GM23248 (cell line): ENCODE measurements around the gene MINK1.

Experiments
- EZH2 ChIP-seq: fragments of 200-600 bp; sonication (generic); IDR thresholded peaks from 2 replicates; pipeline ENCODE4 v1.6.1; 2018; ENCODE audit warnings: antibody characterized with exemption, mild to moderate bottlenecking; ENCODE audit not compliant: insufficient read depth, poor library complexity, severe bottlenecking
- EZH2phosphoT487 ChIP-seq: fragments of 200-600 bp; sonication (generic); IDR thresholded peaks from 2 replicates; pipeline ENCODE4 v1.6.1; 2018; ENCODE audit warnings: antibody characterized with exemption, moderate library complexity, mild to moderate bottlenecking, low read depth; ENCODE audit not compliant: insufficient read depth

- no peak for TF ChIP-seq EZH2
- no peak for TF ChIP-seq EZH2phosphoT487
Observed at GRCh38 chr17:4895657-4896331, 62.7 kb downstream of the MINK1 start.
